B cell (primary cell): ENCODE measurements around the gene C12orf57. TPM values are rescaled to one million over a fixed set of nuclear protein-coding genes. Genes with fewer than 3 reads are reported as not detected.

Experiments
- ATAC-seq: fragments of 200-7000 bp; cut with Tn5 transposase; one replicate; pipeline ENCODE4 v1.10.0; 2021; ENCODE audit warnings: low read depth, mild to moderate bottlenecking, moderate number of reproducible peaks, moderate library complexity
- CTCF ChIA-PET: fragments of 350-600 bp; sonication (Branson Sonifier 250); formaldehyde crosslinking; loops from one replicate; lab custom pipeline; 2021; ENCODE audit warnings: antibody characterized with exemption, inconsistent platforms; lab: Charles Lee
- POLR2A ChIA-PET: fragments of 350-600 bp; sonication (Branson Sonifier 250); formaldehyde crosslinking; loops from one replicate; lab custom pipeline; 2021; ENCODE audit warnings: antibody characterized with exemption; lab: Charles Lee
- DNase-seq: peaks from one replicate; pipeline ENCODE4 v3.0.0; 2013
- H2AFZ ChIP-seq: 2 replicates; pipeline ENCODE4 v1.6.1; 2012; ENCODE audit warnings: mild to moderate bottlenecking, low read depth, low read length; ENCODE audit not compliant: insufficient read depth, poor library complexity, severe bottlenecking
- H3K27ac ChIP-seq, 2 donors: 1 replicate in 1 of 2; 2 replicates in 1 of 2; pipeline ENCODE4 v1.5.1; 2012 to 2013; ENCODE audit warnings: low read length in 2 of 2, mild to moderate bottlenecking in 2 of 2, moderate library complexity in 1 of 2
- H3K27me3 ChIP-seq, 4 experiments: fragments of 200-600 bp in 1 of 4; sonication (generic) in 1 of 4; replicated peaks in 1 of 4; 1 replicate in 2 of 4; 2 replicates in 2 of 4; pipeline versions ENCODE4 v1.6.1 to v1.7.0; 2013 to 2016; ENCODE audit warnings: low read length in 3 of 4, mild to moderate bottlenecking in 2 of 4, mixed read lengths in 1 of 4, moderate library complexity in 1 of 4; ENCODE audit not compliant: insufficient read depth in 4 of 4, control insufficient read depth in 3 of 4; ENCODE audit errors: control extremely low read depth in 1 of 4
- H3K36me3 ChIP-seq, 2 experiments: replicated peaks in 1 of 2; 1 replicate in 1 of 2; 2 replicates in 1 of 2; pipeline versions ENCODE4 v1.6.1 to v1.7.1; 2013; ENCODE audit warnings: low read length in 1 of 2; ENCODE audit not compliant: insufficient read depth in 2 of 2, control insufficient read depth in 1 of 2; ENCODE audit errors: control extremely low read depth in 1 of 2, extremely low read depth in 1 of 2
- H3K4me1 ChIP-seq, 2 donors: fragments of 200-600 bp in 1 of 2; sonication (generic) in 1 of 2; 1 replicate in 1 of 2; 2 replicates in 1 of 2; pipeline versions ENCODE4 v1.5.1 to v1.6.1; 2013 to 2017; ENCODE audit warnings: low read length in 2 of 2; ENCODE audit not compliant: control insufficient read depth in 2 of 2, insufficient read depth in 2 of 2
- H3K4me2 ChIP-seq: replicated peaks from 2 replicates; pipeline ENCODE3; 2012; ENCODE audit warnings: mild to moderate bottlenecking, low read depth, low read length; ENCODE audit not compliant: poor library complexity, severe bottlenecking
- H3K4me3 ChIP-seq, 5 experiments: fragments of 200-600 bp in 1 of 5; sonication (generic) in 1 of 5; 1 replicate in 3 of 5; 2 replicates in 2 of 5; pipeline versions ENCODE4 v1.5.1 to v1.7.0; 2011 to 2016; ENCODE audit warnings: low read length in 4 of 5, mild to moderate bottlenecking in 4 of 5, low read depth in 2 of 5, control low read depth in 1 of 5, moderate library complexity in 1 of 5; ENCODE audit not compliant: insufficient read depth in 1 of 5; ENCODE audit errors: control extremely low read depth in 1 of 5, extremely low read depth in 1 of 5
- H3K79me2 ChIP-seq: fragments of 200-600 bp; sonication (generic); one replicate; pipeline ENCODE4 v1.6.0; 2016; ENCODE audit warnings: low read length; ENCODE audit not compliant: control insufficient read depth, insufficient read depth
- H3K9ac ChIP-seq: fragments of 200-600 bp; sonication (generic); 2 replicates; pipeline ENCODE4 v1.6.1; 2017; ENCODE audit warnings: mild to moderate bottlenecking, low read length, moderate library complexity
- H3K9me3 ChIP-seq, 3 donors: one replicate each; pipeline versions ENCODE4 v1.6.1 to v1.7.1; 2013; ENCODE audit warnings: low read length in 2 of 3; ENCODE audit not compliant: control insufficient read depth in 2 of 3, insufficient read depth in 1 of 3; ENCODE audit errors: control extremely low read depth in 1 of 3
- H4K20me1 ChIP-seq: 2 replicates; pipeline ENCODE4 v1.6.0; 2012; ENCODE audit warnings: mild to moderate bottlenecking, low read length; ENCODE audit not compliant: insufficient read depth, control insufficient read depth, poor library complexity, severe bottlenecking
- H3K27ac Mint-ChIP-seq: one replicate; pipeline ENCODE4 v1.8.0; 2021; ENCODE audit warnings: mixed read lengths
- H3K27me3 Mint-ChIP-seq: one replicate; pipeline ENCODE4 v1.8.0; 2021; ENCODE audit warnings: mixed read lengths
- H3K4me1 Mint-ChIP-seq: one replicate; pipeline ENCODE4 v1.8.0; 2021; ENCODE audit warnings: mixed read lengths
- H3K4me3 Mint-ChIP-seq: one replicate; pipeline ENCODE4 v1.8.0; 2021; ENCODE audit warnings: mixed read lengths
- H3K9me3 Mint-ChIP-seq: one replicate; pipeline ENCODE4 v1.8.0; 2022; ENCODE audit warnings: mixed read lengths; ENCODE audit not compliant: insufficient read depth
- EZH2 ChIP-seq: IDR thresholded peaks from 2 replicates; pipeline ENCODE4 v1.6.1; 2012; ENCODE audit warnings: borderline replicate concordance, low read depth, mild to moderate bottlenecking, moderate library complexity, low read length; ENCODE audit not compliant: insufficient read depth, poor library complexity, severe bottlenecking
- WGBS: methylation state at CpG from one replicate; pipeline ENCODE4 v1.1.5; 2013; ENCODE audit warnings: missing lambda C conversion rate; ENCODE audit not compliant: insufficient coverage; 5-methylcytosine and 5-hydroxymethylcytosine counted together
- intact Hi-C: fragments of 100-400 bp; cut with micrococcal nuclease; formaldehyde crosslinking; loops from one replicate; pipeline ENCODE4 v1.10.0; 2022
- polyA plus RNA-seq: library from polyadenylated mRNA; depleted of rRNA; stranded (reverse); fragments of >200 nt; gene quantifications from 2 replicates; pipeline ENCODE4 v1.2.3, GENCODE V29; 2012
- total RNA-seq, 2 donors: library from RNA; stranded (reverse); fragments of 120-200 nt in 1 of 2; gene quantifications; 1 replicate in 1 of 2; 2 replicates in 1 of 2; pipeline versions ENCODE4 v1.2.3 to v1.2.4, GENCODE V29; 2013 to 2022
- TF ChIP-seq, protein P1 (sequence below): fragments of 200-600 bp; IDR thresholded peaks from one replicate; pipeline ENCODE4 v1.8.0; 2022; ENCODE audit warnings: antibody characterized with exemption, mild to moderate bottlenecking

Gene C12orf57
- total and polyA plus RNA-seq, 2 donors (not counting 1 experiment from before 2014, with no cell fraction given), result 90.9 to 460 TPM

DNA sequence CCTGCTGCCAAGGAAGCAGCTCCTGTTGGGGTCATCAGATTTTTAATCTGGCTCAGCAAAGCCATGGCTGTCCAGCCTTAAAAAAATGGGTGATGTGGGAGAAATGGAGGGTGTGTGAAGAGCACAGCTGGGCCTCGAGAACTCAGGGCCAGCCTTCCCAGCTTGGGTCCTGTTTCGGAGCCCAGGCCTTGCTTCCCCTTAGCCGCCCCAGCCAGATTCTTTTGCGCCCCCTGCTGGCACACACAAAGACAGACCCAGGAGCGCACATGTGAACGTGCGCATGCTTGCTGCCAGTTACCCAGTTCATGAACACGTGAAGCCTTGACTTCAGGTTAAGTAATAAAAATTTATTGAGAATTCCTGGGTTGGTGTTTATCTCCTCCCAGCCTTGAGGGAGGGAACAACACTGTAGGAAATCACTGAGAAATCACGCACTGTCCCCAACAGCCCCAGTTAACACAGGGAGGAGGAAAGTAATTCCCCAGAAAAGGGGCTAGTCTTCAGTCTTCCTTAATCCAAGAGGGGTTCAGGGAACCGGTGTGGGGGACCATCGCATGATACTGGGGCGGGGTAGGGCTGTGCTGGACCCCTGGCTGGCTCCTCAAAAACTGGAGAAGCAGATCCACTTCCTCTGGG lies 21.3 kb downstream of the C12orf57 start:
- no peak overlapping the region for H3K4me3 Mint-ChIP-seq

More for the DNA sequence above, 21.3 kb downstream of the C12orf57 start:
- peaks cover 63% of the 10 kb centered on the region for H3K4me1 Mint-ChIP-seq
- H2AFZ ChIP-seq, result no peak overlapping the region
- ATAC-seq (peak; percentile 57), DNase-seq (peak; percentile 93)
- peaks cover 58 to 69% of the 10 kb centered on the region in 2 donors for H3K4me1 ChIP-seq
- POLR2A ChIA-PET, result interaction anchor here (0.6 to 18.2 kb wide), 4 partner anchors 10 to 95 kb away, joined by 3 to 662 read pairs (median 4); partner anchors contain the start of genes C12orf57, PTPN6, RNU7-1 and SPSB2
- no peaks in the 10 kb centered on the region for H3K27me3 ChIP-seq
- H3K27ac Mint-ChIP-seq, result peak overlapping the region; percentile 91
- intact Hi-C loops, result loop anchor here (1.0 kb wide), 3 partner anchors 21 to 96 kb away; partner anchors contain the start of gene C12orf57
- WGBS, result 30% methylated on average over 6 of the region's 12 CpGs
- CTCF ChIA-PET, result interaction anchor here (0.9 to 13.5 kb wide), 16 partner anchors 10 to 154 kb away, joined by 3 to 944 read pairs (median 6); partner anchors contain the start of genes C12orf57, C1RL, LPCAT3 and PTPN6
- no peak overlapping the region for H3K4me3 ChIP-seq
- H3K27me3 Mint-ChIP-seq, result no peaks in the 10 kb centered on the region
- peaks cover 0 to 61% of the 10 kb centered on the region in 2 experiments for H3K36me3 ChIP-seq
- peak overlapping the region; percentile 36 for H3K4me2 ChIP-seq
- H3K9ac ChIP-seq, result no peak overlapping the region
- peaks cover 14% of the 10 kb centered on the region for H4K20me1 ChIP-seq
- H3K9me3 Mint-ChIP-seq, result no peaks in the 10 kb centered on the region
- no peak for TF ChIP-seq EZH2
- TF ChIP-seq, protein P1, sequence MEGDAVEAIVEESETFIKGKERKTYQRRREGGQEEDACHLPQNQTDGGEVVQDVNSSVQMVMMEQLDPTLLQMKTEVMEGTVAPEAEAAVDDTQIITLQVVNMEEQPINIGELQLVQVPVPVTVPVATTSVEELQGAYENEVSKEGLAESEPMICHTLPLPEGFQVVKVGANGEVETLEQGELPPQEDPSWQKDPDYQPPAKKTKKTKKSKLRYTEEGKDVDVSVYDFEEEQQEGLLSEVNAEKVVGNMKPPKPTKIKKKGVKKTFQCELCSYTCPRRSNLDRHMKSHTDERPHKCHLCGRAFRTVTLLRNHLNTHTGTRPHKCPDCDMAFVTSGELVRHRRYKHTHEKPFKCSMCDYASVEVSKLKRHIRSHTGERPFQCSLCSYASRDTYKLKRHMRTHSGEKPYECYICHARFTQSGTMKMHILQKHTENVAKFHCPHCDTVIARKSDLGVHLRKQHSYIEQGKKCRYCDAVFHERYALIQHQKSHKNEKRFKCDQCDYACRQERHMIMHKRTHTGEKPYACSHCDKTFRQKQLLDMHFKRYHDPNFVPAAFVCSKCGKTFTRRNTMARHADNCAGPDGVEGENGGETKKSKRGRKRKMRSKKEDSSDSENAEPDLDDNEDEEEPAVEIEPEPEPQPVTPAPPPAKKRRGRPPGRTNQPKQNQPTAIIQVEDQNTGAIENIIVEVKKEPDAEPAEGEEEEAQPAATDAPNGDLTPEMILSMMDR, result peak; percentile 88
- peak overlapping the region; percentile 30 to 63 for H3K27ac ChIP-seq
- peaks cover 36% of the 10 kb centered on the region for H3K79me2 ChIP-seq
- H3K9me3 ChIP-seq, result no peaks in the 10 kb centered on the region
